Omental fat pad (tissue), 4 donors: ENCODE data around the gene CBFB. TPM values are rescaled to one million over a fixed set of nuclear protein-coding genes. Genes with fewer than 3 reads are reported as not detected.
"Not testable (repeated sequence)": the region's sequence is repeated elsewhere in the genome, so short reads cannot be mapped to it uniquely, and the experiment has no call there.

Experiments
- ATAC-seq: fragments of 150-250 bp; one replicate; pipeline ENCODE4 v1.9.1; 2016; ENCODE audit warnings: mild to moderate bottlenecking, moderate library complexity; ENCODE audit not compliant: low FRiP score
- DNase-seq: peaks from one replicate; pipeline ENCODE4 v3.0.0-alpha.2; 2019; ENCODE audit warnings: low spot score
- total RNA-seq, 4 donors: library from RNA; depleted of rRNA; stranded (reverse); fragments of >200 nt; gene quantifications; one replicate each; pipeline ENCODE4 v1.1.0, GENCODE V29; 2016
- TF ChIP-seq, protein P1 (sequence below), 3 donors: fragments of 450-650 bp; IDR thresholded peaks; one replicate each; pipeline ENCODE4 v1.5.1; 2016 to 2017; ENCODE audit warnings: antibody characterized with exemption in 3 of 3, mild to moderate bottlenecking in 3 of 3, moderate library complexity in 2 of 3

The CBFB gene
- total RNA-seq, 4 donors from 2014 or later, result 30.3 to 77.6 (median 35.4) TPM

DNA sequence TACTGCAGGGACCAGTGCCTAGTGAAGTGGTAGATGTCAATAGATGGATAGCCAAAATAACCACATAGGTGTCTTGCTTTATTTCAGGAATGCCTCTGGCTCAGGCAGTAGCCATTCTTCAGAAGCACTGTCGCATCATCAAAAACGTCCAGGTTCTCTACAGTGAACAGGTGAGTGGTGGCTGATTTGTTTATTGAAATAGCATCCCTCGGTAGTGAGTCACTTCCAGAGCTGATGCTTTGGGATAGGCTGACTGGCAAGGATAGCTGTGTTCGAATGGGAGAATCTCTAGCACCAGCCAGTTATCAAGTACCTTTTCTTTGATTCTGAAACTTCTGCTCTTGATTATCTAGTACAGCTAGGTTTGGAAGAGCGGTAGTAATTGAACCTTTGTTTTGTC lies 91.1 kb downstream of the CBFB start:
- TF ChIP-seq, protein P1, sequence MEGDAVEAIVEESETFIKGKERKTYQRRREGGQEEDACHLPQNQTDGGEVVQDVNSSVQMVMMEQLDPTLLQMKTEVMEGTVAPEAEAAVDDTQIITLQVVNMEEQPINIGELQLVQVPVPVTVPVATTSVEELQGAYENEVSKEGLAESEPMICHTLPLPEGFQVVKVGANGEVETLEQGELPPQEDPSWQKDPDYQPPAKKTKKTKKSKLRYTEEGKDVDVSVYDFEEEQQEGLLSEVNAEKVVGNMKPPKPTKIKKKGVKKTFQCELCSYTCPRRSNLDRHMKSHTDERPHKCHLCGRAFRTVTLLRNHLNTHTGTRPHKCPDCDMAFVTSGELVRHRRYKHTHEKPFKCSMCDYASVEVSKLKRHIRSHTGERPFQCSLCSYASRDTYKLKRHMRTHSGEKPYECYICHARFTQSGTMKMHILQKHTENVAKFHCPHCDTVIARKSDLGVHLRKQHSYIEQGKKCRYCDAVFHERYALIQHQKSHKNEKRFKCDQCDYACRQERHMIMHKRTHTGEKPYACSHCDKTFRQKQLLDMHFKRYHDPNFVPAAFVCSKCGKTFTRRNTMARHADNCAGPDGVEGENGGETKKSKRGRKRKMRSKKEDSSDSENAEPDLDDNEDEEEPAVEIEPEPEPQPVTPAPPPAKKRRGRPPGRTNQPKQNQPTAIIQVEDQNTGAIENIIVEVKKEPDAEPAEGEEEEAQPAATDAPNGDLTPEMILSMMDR (IDR thresholded peaks at IDR 0.05), result no peak
- no peak for DNase-seq
- no peak for ATAC-seq

DNA sequence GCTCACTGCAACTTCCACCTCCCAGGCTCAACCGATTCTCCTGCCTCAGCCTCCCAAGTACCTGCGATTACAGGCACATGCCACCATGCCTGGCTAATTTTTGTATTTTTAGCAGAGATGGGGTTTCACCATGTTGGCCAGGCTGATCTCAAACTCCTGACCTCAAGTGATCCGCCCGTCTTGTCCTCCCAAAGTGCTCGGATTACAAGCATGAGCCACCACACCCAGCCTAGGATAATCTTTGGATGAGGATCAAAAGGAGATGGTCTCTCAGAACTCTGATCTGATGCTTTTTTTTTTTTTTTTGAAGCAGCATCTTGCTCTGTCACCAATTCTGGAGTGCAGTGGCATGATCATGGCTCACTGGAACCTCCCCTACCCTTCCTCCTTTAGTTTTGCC lies 93.8 kb downstream of the CBFB start:
- not testable (repeated sequence) for DNase-seq, ATAC-seq

DNA sequence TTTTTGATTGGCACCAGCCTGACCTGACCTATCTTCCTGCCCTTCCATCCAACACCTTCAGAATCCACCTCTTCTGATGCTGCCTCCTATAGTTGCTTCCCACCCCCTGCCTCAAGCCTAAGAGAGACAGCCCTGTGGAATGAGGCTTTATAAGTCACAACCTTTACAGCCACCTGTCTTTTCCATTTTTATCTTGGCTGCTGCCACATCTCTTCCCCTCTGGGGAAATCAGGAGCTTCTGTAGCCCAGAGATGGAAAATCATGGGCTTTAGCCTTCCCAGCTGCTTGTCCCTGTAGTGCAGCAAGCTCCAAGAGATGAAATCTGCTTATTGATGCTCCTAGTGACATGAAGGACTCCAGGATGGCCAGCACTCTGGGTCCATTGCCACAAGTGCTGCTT lies 99.5 kb downstream of the CBFB start:
- DNase-seq (no peak), ATAC-seq (no peak)
- TF ChIP-seq, protein P1 (IDR thresholded peaks at IDR 0.05), result no peak

DNA sequence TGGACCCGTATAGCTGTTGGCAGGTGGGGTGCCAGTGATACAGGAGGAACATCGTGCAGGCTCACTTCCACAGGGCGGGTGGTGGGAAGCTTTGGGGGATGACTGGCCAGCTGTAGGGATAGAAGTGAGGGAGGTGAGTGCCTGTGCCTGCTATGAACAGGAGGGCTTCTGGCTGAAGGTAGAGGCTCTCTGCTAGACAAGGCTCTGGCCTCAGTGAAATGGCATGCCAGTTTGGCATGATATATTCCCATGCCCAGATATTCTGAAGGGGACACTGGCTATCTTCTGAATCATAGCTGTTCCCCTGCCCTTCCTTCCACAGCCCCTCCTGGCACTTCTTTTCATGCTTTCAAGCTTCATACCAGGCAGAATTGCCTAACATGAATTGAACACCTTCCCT lies 99.9 kb downstream of the CBFB start:
- TF ChIP-seq, protein P1 (IDR thresholded peaks at IDR 0.05), result no peak
- no peak for ATAC-seq
- DNase-seq, result no peak

DNA sequence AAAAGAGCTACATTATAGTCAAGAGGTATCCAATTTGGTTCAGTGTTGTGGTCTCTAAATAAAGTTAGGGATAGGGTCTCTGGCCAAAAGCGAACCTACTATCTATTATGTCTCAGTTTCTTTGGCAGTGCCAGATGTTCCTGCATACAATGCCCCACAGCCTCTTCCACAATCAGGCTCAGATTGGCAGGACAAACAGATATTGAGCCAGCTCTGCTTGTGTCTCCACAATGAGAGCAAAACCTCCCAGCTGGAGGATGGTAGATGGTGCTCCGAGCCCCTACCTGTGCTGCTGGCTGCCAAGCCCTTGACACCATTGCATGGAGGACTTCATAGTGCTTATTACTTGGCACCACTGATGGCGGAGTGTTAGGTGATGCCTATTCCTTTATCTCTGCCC lies 100.5 kb downstream of the CBFB start:
- TF ChIP-seq, protein P1 (IDR thresholded peaks at IDR 0.05), result no peak
- DNase-seq, result no peak

DNA sequence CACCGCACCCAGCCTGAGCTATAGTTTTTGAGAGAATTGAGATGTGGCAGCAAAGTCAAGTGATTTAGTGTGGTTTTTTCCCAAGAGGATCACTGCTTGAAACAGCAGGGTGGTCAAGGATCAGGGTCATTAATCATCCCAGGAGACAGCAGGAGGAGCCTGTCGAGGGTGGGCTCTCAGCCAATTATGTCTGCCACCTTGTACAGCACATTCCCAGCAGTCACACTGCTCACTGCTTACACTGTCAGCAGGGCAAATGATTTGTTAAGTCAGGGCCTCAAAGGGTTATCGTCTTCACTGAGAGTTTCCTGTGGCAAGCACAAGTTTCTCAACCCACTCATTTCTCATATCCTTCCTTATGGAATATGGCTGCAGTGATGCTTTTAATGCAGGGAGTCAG lies 108.7 kb downstream of the CBFB start:
- TF ChIP-seq, protein P1 (IDR thresholded peaks at IDR 0.05), result no peak
- ATAC-seq (no peak), DNase-seq (no peak)

More for the DNA sequence above, 100.5 kb downstream of the CBFB start:
- no peak for ATAC-seq

DNA sequence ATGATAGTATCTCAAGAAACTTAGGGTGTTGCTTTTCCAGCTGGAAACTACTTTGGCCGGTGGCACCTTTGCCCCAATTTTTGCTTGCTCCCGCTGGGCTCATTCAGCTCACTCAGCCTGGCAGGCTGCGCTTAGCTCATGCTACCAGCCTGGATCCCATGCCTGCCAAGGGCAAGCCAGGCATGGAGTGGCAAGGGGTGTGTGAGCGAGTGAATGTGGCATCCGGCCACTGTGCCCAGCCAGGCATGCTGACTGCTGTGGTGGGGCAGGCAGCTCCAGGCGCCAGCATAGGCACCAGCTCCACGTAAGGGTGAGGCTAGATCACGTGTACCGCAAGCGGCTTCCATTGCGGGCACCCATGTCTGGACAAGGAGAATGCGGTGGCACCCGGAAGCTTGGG lies 112.4 kb downstream of the CBFB start:
- TF ChIP-seq, protein P1 (IDR thresholded peaks at IDR 0.05), result no peak
- ATAC-seq, result no peak
- no peak for DNase-seq

DNA sequence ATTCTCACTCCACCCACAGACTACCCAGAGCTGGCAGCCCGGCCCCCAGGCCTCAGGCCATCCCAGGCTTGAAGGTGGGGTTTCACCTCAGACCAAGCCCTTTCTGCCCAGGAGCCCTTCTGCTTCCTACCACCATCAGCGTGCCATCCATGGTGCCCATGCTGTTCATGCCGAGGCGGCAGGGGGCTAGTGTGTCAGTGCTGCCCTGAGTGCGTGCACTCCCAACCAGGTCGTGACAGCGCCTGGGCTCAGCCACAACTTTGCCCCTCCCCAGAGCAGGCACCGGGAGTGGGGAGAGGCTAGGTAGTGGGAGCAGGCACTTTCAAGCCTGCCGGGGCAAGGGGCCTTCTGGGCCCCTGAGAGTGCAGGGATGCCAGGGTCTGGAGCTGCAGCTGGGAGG lies 113.4 kb downstream of the CBFB start:
- no peak for ATAC-seq
- TF ChIP-seq, protein P1 (IDR thresholded peaks at IDR 0.05), result no peak
- DNase-seq, result no peak
